ENCODE data around the gene DEAF1. TPM values are rescaled to one million over a fixed set of nuclear protein-coding genes. Genes with fewer than 3 reads are reported as not detected.
A peak's percentile ranks its signal among the peaks of the same experiment; 100 is the strongest.
"Not testable (repeated sequence)": the region's sequence is repeated elsewhere in the genome, so short reads cannot be mapped to it uniquely, and the experiment has no call there.

Gene DEAF1
- total RNA-seq, 1 donor from 2014 or later = 15.7 TPM

DNA sequence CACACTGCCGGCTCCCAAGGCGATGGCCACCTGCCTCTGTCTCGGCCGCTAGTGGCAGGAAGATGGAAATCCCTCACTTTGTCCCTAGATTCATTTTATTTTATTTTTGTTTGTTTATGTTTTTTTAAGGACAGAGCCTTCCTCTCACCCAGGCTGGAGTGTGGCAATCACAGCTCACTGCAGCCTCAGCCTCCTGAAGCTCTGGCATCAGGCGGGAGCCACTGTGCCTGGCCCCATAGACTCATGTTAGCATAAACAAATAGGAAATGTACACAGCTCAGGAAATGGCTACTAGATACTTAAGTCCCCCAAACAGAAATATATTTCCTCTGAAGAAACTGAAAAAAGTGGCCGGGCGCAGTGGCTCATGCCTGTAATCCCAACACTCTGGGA is 4.1 kb upstream of the DEAF1 start:
- no peak for DNase-seq

DNA sequence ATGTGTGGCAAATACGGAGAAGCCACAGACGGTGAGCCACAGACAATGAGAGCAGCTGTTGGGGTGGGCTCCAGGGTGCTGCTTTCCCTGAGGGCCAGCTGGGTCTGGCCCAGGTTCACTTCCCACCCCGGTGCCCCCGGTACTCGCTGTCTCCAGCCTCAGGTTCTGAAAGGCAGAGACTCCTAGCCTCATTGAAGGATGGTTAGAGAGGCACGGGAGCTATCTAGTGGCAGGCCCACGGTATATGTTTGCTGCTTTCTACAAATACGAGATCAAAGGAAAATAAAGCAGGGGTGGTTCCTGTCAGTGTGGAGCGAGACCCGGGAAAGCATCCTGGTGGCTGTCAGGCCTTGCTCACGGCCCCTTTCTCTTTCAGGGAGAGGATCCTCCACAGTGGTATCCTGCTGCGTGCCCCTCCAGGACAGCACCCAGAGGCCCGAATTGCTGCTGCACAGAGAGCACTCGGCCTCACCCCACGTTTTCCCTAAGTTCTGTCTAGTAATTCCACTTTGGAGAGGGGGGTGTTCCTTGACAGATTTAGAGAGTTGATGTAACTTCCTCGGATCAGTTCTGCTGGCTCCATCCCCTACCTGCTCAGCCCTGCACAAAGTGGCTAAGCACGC is 3.6 kb upstream of the DEAF1 start:
- no peak for DNase-seq

DNA sequence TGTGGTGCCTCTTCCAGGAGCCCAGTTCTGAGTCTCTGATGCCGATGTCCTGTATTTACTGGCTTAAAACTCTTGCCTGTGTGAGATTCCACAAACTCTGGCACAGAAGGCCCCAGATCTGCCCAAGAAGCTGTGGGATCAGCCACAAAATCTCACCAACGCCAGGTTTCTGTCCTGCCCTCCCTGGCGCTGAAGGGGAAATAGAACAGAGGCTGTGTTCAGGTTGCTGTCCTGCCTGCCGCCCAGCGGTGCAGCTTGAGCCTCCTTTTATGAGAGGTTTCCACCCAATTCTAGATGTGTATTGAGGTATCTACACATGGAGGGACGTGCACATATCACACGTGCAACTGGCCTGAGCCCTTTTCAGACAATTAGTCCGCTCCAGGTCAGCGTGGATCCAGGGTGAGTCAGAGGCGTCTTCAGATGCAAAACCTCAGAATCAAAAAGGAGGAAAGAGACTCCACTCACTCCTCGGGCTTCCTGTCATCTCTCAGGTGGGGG is 2.8 kb upstream of the DEAF1 start:
- DNase-seq = no peak

DNA sequence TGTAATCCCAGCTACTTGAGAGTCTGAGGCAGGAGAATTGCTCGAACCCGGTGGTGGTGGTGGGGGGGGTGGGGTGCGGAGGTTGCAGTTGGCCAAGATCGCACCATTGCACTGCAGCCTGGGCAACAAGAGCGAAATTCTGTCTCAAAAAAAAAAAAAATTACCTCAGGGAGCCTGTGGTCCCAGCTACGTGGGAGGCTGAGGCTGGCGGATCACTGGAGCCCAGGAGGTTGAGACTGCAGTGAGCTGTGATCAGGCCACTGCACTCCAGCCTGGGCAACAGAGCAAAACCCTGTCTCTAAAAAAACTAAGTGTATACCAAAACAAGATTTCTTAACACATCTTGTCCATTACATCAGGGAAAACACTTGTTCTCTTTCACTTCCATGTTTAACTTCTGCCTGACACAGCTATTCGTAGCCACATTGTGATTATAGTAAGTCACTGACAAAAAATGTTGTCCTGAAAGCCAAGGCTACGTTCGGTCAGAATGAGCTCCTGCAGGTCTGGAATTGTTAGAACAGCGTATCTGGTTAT is 2.0 kb upstream of the DEAF1 start:
- peak; percentile 10 for DNase-seq

DNA sequence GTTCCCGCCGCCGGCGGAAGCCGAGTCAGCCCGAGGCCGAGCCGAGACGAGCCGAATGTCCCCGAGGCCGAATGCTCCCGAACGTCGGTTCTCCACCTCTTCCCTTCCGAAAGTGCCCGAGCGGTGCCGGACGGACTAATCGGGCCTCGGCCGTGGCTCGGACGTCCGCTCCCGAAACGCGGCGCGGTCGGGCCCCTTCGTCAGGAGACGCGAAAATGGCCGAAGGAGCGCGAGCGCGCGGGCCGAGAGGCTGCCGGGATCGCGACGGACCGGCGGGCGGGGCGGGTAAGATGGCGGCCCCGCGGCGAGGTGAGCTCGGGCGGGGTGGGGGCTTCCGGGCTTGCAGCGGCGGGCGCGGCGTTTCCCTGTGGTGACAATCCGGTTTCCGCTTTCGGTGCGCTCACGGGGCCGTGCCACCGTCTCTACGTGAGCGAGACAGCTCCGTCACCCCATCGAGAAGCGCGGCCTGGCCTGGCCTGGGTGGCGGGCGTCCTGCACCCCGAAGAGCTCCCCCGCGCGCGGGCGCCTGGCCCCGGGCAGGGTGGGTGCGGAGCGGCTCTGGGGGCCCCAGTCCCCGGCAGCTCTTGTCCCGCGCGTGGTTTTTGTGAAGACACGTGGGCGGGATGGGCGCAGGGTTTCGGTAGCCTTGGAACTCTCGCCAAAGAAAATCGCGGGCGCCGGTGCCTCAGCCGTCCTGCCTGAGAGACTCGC is 671 bp upstream of the DEAF1 start, which contains the start of gene TMEM80:
Gene TMEM80, plus strand, starts transcription at position 279 of the 711 bp plus-strand sequence. Its CDS starts 12 bp downstream, at position 291.
- DNase-seq = peak; percentile 96

DNA sequence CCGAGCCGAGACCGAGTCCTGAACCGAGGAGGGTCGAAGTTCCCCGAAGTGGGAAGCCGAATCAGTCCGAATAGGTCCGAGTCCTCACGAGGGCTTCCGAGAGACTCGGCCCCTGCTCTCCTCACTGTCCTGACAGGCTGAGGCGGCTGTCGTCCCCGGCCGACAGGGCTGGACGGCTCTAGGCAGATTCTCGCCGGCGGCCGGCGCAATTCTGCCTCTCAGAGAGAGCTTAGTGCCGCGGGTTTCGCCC is 191 bp upstream of the DEAF1 start:
- DNase-seq = no peak

DNA sequence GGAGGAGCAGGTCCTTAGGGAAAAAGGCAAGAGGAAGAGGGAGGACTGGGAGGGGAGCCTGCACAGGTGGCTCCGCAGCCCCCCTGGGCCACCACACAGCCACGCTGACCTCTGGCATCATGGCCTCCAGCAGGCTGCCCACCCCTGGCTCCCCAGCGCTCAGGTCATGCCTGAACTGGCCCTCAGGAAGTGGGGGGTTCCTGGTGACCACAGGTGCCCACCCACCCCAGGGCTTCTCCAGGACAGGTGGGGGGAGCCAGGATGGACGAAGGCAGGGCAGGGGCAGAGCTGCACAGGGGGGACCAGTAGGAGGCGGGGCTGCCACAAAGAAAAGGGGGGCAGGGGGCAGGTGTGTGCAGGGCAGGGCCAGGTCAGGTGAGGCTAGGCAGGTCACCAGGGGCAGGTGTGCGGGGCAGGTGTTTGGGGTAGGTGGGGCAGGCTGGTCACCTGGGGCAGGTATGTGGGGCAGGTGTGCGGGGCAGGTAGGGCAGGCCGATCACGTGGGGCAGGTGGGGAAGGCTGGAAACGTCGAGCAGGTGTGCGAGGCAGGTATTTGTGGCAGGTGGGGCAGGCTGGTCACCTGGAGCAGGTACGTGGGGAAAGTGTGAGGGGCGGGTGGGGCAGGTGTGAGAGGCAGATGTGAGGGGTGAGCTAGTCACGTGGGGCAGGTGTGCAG is 997 bp downstream of the DEAF1 start:
- DNase-seq = no peak

DNA sequence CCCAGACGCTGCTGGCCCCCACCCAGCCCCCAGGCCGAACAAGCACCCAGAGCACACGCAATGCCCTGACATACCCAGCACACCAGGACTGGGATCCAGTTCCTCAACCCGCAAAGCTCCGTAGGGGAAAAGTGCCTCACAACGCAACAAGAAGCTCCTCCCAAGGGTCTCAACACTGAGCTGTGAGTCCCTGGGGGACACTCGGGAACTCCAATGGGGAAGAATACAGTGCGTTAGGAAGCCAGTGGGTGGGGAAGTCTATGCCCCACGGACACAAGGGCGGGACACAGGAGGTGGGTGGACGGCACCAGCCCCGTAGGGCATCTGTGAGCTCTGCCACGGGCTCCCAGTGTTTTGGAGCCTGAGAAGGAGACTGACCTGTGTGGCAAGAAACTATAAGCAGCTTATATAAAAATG is 1.6 kb downstream of the DEAF1 start:
- peak; percentile 25 for DNase-seq

DNA sequence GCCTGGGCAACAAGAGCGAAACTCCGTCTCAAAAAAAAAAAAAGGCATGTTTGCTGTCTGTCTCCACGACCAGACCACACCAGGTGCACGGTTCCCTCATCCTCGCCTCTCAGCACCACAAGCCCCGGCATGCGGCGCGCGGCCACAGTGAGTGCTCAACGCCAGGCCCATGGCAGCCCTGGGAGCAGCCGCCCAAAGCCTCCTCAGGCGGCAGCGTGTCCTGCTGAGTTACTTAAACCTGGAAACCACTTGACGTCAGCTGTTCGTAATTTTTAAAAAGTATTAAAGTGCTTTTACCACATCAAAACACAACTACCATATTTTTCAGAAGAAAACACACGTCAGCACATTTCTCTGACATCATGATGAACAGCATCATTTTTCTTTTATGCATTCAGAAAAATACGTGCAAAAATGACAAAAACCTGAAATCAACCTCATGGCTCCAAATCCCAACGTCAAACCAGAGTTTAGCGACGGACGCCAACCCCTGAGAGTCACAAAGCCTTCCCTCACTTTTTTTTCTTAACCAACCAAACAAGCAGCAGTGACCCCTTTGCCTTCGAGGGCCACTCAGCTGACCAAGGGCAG is 2.1 kb downstream of the DEAF1 start:
- DNase-seq = no peak

DNA sequence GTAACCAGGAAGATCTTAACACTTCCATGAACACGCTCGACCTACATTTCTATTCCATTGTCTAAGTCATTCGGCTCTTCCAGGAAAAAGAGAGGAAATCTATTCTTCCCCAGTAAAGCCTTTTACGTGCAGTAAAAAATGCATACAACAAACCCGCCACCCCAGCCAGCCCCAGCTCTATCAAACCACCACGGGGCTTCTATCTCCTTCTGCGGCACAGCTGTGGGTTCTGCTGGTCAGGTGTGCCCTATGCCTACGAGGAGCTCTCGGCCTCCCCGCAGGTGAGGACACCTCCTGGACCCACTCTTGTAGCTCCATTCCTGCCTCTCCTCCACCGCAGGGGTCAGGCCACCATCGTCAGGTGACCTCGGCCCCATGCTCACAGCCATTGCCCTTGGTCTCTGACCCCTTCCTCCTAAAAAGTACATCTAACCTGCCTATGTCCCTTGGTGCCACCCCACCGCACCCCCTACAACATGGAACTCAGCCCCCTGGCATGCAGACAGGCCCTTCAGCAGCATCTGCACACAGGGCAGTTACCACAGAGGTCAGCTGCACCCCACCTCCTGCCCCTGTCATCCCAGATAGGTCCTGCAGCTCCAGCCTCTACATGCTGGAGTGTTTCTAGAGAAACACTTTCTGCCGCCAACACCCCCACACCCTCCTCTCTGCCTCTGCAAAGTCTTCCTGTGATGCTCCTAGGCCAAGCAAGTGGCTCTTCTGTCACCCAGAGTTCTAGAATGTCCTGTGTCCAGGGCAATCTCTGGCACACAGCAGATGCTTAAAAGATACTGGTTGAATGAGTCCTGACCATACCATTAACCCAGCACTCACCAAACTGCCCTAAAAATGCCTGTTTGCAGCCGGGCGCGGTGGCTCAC is 3.1 kb downstream of the DEAF1 start:
- DNase-seq = no peak

DNA sequence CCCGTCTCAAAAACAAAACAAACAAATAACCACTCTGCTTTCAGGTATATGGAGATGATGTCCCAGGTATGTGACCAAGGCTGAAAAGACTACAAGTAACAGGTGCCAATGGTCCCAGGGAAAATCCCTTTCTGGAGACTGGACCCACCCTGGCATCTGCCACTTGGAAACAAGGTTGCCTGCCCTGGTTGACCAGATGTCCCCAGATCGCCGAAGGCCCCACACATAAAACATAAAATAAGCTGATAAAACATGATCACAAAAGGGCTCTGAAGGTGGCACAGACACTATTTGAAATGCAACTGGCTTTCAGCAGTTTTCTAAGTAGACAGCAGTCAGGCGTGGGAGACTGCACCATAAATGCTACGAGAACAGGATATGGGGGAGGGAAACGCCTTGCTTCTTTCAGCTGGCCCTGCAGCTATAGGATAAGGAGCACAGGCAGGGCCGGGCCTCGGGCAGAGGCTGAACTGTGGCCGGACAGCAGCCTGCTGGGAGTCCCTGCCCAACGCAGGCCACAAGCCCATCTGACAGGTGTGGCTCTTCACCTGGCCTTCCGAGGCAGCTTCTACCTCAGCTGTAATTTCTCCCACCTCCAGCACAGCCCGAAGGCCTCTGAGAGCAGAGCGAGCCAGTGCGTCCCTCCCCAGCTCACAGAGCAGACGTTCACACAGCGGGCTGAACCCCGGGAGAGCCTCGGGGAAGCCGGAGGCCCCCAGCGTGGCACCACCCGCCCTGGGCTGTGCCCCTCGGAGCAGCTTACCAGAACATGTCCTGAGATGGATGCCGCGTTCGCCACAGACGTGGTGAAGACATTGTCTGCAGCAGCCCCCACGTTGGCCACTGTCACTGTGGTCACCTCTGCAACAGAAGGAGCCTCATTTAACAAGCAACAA is 4.0 kb downstream of the DEAF1 start:
- no peak for DNase-seq

DNA sequence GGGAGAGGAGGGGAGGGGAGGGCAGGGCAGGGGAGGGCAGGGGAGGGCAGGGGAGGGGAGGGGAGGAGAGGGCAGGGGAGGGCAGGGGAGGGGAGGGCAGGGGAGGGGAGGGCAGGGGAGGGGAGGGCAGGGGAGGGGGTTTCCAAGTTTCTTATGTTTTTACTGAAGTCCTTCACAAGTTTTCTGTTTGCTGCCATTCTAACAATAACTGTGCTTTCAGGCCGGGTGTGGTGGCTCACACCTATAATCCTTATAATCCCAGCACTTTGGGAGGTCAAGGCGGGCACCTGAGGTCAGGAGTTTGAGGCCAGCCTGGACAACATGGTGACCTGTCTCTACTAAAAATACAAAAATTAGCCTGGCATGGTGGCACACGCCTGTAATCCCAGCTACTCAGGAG is 4.8 kb downstream of the DEAF1 start:
- DNase-seq = not testable (repeated sequence)

DNA sequence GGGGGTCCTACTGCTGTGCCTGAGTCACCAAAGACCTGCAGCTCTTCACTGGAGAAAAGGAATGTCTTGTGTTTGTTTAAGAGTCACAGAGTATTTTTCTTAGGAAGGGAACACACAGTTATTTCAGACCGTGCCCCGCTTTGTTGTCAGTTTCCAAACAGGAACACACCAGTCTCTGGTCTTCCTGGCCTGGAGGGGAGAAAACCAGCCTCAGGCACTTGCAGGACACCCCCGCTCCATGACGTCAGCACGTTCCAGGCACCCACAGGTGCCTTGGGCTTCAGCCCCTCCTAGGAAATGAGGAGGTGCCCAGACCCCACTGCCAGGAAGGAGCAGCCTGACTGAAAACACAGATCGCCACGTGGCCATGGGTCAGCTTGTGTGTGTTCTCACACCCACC is 5.4 kb downstream of the DEAF1 start:
- no peak for DNase-seq

DNA sequence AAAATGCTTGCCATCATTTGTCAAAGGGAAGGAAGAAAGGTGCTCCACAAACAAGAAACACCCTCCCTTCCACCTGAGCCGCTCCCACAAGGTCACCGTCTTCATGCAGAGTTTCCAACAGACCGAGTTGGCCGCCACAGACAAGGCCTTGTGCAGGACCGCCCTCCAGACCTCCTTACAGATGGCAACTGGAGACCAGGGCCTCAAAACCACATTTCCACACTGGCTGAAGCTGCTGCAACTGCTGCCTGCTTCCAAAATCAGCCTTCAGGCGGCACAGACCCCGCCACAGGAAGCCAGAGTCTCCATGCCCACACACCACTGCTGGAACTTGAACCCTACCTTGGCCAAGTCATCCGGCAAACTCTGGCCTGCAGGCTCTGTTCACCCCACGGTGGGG is 6.3 kb downstream of the DEAF1 start:
- DNase-seq = no peak

DNA sequence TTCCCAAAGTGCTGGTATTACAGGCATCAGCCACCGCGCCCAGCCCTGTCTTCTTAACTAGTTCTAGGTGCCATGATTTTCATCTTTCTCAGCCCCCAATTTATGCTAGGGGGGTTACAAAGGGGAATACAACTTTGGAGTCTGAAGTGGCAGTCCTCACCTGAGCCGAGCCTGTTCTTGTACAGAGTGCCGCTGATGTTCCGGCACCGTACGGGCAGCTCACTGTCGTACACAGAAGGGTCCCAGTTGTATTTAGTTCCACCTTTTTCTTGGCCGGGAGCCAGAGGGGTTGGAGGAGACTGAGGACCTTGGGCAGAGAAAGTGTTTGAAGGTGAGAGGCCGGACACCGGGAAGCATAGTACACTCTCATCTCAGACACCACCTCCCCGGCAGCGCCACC is 7.3 kb downstream of the DEAF1 start:
- DNase-seq = no peak

DNA sequence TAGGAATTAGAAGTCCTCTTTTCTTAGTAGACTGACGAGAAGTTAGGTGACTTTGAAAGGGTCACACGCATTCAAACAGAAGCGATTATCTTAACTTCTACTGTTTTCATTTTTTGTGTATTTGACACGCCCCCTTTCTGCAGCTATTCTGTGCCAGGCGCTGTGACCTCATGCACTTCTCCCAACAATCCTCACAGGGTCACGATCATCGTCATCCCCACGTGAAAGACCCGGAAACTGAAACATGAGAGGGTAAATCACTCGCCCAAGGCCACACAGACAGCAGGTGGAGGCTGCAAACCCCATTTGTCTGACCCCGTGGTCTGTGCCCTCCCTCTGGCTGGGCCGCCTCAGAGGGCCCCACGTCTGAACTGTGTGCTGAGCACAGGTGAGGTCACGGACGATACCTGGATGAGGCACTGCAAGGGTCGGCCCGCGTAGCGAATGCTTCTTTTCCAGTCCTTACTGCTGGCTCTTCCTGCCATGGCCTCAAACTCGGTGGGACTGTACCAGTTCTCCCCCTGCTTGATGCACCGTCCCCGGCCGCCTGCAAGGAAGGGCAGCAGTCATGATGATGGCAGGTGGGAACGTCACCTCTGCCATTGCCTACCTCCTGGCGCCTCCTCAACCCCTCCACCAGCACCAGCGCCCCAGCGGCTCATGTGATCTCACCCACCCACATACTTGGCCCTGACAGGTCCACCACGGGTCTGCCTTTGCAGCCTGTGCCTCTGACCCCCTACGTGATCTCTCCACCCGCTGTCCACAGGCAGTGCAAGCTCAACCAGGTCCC is 8.4 kb downstream of the DEAF1 start:
- no peak for DNase-seq

DNA sequence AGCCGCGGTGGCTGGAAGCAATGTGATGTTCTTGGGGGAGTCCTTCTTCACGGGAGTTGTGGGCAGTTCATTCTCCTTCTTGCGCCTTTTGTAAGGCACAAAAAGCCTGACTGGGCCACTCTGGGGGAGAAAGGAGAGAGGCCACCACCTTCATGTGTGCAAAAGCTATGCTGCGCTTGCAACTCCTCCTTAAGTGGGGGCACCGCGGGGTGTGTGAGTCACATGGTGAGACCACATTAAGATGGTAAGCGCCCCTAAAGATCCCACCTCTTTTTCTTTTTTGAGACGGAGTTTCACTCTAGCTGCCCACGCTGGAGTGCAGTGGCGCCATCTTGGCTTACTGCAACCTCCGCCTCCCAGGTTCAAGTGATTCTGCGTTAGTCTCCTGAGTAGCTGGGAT is 14.1 kb downstream of the DEAF1 start:
- no peak for DNase-seq

DNA sequence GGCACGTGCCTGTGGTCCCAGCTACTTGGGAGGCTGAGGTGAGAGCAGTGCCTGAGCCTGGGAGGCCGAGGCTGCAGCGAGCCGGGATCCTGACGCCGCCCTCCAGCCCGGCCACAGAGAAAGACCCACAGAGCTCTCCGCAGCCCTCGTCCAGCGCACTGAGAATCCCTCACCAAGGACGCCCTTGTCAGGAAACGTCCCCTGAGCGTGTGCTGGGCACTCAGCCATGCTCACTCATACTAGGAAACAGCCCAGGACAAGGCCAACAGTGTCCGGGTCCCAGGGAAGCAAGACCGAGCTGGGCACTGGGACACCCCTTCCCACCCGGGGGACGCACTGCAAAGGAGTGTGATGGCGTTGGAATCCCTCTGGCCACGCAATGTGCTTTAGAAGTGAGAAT is 14.5 kb downstream of the DEAF1 start:
- DNase-seq = no peak

DNA sequence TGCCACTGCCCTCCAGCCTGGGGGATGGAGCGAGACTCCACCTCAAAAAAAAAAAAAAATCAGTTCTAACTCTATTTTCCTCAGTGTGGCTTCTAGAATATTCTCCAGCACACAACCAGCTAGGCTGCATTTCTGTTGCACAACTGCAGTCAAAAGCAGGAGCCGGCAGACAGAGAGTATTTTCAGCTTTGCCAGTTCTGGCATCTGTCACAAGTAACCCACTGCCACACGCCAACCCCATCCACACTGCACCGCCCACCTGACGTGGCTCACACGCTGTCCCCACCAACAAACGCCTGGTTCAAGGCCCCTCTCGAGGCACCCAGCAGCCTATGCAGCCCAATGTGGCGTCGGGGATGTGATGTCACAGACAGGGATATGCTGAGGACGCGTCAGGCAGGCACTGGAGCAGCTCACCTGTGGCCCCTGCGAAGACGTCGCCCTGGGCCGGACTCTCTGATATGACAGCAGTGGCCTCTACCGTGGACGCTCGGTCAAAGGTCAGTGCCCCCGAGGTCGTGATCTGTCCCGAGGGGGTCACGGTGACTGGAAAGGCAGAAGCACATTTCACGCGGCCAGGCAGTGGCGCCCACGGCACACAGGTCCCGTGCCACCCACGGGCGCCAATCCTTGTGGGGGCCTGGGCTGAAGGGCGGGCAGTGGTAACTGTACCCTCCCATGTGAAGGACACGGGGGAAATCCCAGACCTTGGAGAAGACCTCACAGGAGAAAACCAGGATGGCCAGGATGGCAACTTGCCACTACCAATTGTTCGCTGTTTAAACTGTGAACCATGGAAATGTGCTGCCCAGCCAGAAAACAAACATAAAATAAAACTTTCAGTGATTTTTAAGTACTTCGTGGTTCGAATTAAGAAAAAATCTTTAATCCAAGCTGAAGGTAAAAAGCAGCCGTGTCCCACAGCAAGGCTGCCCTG is 15.5 kb downstream of the DEAF1 start:
- no peak for DNase-seq
